KMS-11 (cell line): Measurements from ENCODE around the gene RIN3.

Source experiments
- H2AFZ ChIP-seq: fragments of 200-600 bp; sonication (generic); 2 replicates; pipeline ENCODE4 v1.6.1; 2016; ENCODE audit warnings: antibody characterized with exemption, mixed run types, low read depth
- H3K27ac ChIP-seq: fragments of 200-600 bp; sonication (generic); 2 replicates; pipeline ENCODE4 v1.6.1; 2016; ENCODE audit warnings: mild to moderate bottlenecking, mixed run types
- H3K27me3 ChIP-seq: fragments of 200-600 bp; sonication (generic); 2 replicates; pipeline ENCODE4 v1.6.1; 2017; ENCODE audit warnings: mild to moderate bottlenecking, low read depth, mixed run types, moderate library complexity; ENCODE audit not compliant: insufficient read depth
- H3K36me3 ChIP-seq: fragments of 200-600 bp; sonication (generic); 2 replicates; pipeline ENCODE4 v1.6.1; 2017; ENCODE audit warnings: mild to moderate bottlenecking, mixed run types; ENCODE audit not compliant: insufficient read depth
- H3K4me1 ChIP-seq: fragments of 200-600 bp; sonication (generic); 2 replicates; pipeline ENCODE4 v1.6.1; 2016; ENCODE audit warnings: mild to moderate bottlenecking, low read depth, mixed run types; ENCODE audit not compliant: poor library complexity, severe bottlenecking
- H3K4me2 ChIP-seq: fragments of 200-600 bp; sonication (generic); 2 replicates; pipeline ENCODE4 v1.7.0; 2016; ENCODE audit warnings: mild to moderate bottlenecking, mixed run types
- H3K4me3 ChIP-seq: fragments of 200-600 bp; sonication (generic); IDR thresholded peaks from 2 replicates; pipeline ENCODE4 v1.6.1; 2017; ENCODE audit warnings: low read depth, low read length, mixed read lengths; ENCODE audit not compliant: insufficient read depth
- H3K79me2 ChIP-seq: fragments of 200-600 bp; sonication (generic); 2 replicates; pipeline ENCODE4 v1.6.1; 2016; ENCODE audit warnings: low read depth, mixed run types; ENCODE audit not compliant: insufficient read depth
- H3K9ac ChIP-seq: fragments of 200-600 bp; sonication (generic); 2 replicates; pipeline ENCODE4 v1.6.1; 2016; ENCODE audit warnings: mild to moderate bottlenecking, mixed run types
- H4K20me1 ChIP-seq: fragments of 200-600 bp; sonication (generic); 2 replicates; pipeline ENCODE4 v1.6.1; 2016; ENCODE audit warnings: mild to moderate bottlenecking, mixed run types; ENCODE audit not compliant: insufficient read depth
- TF ChIP-seq, protein P1 (sequence below): fragments of 200-600 bp; sonication (generic); conservative IDR thresholded peaks from 2 replicates; pipeline ENCODE4 v1.6.1; 2017; ENCODE audit warnings: low read depth, mild to moderate bottlenecking, antibody characterized with exemption, low read length, moderate library complexity, mixed read lengths

RIN3 gene

DNA sequence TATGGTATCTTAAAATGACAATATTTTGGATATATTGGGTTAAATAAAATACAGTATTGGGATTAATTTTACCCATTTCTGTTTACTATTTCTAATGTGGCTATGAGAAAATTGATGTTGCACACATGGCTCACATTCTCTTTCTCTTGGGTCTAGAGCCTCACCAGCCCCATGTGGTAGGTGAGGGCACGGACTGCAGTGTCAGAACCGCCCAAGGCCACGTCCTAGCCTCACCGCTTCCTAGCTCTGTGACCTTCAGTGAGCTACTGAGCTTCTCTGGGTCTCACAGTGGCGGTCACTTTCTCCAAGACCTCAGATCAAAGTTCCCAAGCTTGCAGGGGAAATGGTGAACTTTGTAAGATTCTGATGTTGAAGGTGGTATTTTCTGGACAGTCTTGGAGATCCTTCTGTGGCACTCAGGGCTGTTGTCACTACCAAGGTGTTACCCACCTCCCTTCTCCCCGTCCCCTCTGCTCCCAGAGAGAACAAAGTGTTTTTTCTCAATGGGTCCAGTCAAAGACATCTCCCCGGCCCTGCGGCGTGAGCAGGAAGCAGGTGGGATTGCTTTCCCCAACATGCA lies 87.6 kb downstream of the RIN3 start:
- Histone ChIP-seq H3K9ac (no peak overlapping the region), H4K20me1 (no peaks in the 10 kb centered on the region), H3K27me3 (no peaks in the 10 kb centered on the region), H3K79me2 (no peaks in the 10 kb centered on the region), H2AFZ (no peak overlapping the region), H3K4me1 (no peaks in the 10 kb centered on the region), H3K4me3 (no peak overlapping the region), H3K4me2 (no peak overlapping the region), H3K27ac (no peak overlapping the region), H3K36me3 (no peaks in the 10 kb centered on the region)
- TF ChIP-seq, protein P1, sequence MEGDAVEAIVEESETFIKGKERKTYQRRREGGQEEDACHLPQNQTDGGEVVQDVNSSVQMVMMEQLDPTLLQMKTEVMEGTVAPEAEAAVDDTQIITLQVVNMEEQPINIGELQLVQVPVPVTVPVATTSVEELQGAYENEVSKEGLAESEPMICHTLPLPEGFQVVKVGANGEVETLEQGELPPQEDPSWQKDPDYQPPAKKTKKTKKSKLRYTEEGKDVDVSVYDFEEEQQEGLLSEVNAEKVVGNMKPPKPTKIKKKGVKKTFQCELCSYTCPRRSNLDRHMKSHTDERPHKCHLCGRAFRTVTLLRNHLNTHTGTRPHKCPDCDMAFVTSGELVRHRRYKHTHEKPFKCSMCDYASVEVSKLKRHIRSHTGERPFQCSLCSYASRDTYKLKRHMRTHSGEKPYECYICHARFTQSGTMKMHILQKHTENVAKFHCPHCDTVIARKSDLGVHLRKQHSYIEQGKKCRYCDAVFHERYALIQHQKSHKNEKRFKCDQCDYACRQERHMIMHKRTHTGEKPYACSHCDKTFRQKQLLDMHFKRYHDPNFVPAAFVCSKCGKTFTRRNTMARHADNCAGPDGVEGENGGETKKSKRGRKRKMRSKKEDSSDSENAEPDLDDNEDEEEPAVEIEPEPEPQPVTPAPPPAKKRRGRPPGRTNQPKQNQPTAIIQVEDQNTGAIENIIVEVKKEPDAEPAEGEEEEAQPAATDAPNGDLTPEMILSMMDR = no peak

DNA sequence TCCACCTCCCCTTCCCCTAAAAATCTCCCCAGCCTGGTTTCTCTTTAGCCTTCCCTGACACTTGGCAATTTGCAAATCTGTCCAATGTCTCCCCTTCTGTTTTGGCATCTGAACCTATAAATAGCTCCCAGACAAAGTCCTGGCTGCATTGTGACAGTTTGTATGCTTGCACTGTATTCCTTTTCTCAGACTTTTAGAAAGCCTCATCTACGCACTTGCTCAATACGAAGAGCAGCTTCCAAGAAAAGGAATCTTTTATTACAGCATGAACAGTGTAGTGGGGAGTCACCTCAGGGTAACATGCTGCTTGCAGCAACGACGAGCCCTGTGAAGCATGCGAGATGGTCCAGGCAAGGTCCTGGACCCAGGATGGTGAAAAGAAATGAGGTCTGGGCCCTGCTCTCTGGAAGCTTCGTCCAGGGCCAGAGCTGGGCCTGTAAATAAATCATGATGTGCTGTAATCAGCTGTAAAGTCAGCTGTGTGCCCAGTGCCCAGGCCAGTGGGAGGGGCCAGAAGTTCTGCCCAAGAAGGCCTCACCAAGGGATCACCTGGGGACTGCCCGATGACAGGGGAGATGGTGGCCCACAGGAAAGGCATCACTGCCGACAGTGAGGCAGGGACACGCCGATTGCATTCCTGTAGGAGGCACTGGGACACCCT lies 88.3 kb downstream of the RIN3 start:
- Histone ChIP-seq H3K4me2 (no peak overlapping the region), H2AFZ (no peak overlapping the region), H3K27ac (no peak overlapping the region), H4K20me1 (no peaks in the 10 kb centered on the region), H3K27me3 (no peaks in the 10 kb centered on the region), H3K9ac (no peak overlapping the region), H3K36me3 (no peaks in the 10 kb centered on the region), H3K79me2 (no peaks in the 10 kb centered on the region), H3K4me3 (no peak overlapping the region), H3K4me1 (no peaks in the 10 kb centered on the region)
- TF ChIP-seq, protein P1 = no peak

DNA sequence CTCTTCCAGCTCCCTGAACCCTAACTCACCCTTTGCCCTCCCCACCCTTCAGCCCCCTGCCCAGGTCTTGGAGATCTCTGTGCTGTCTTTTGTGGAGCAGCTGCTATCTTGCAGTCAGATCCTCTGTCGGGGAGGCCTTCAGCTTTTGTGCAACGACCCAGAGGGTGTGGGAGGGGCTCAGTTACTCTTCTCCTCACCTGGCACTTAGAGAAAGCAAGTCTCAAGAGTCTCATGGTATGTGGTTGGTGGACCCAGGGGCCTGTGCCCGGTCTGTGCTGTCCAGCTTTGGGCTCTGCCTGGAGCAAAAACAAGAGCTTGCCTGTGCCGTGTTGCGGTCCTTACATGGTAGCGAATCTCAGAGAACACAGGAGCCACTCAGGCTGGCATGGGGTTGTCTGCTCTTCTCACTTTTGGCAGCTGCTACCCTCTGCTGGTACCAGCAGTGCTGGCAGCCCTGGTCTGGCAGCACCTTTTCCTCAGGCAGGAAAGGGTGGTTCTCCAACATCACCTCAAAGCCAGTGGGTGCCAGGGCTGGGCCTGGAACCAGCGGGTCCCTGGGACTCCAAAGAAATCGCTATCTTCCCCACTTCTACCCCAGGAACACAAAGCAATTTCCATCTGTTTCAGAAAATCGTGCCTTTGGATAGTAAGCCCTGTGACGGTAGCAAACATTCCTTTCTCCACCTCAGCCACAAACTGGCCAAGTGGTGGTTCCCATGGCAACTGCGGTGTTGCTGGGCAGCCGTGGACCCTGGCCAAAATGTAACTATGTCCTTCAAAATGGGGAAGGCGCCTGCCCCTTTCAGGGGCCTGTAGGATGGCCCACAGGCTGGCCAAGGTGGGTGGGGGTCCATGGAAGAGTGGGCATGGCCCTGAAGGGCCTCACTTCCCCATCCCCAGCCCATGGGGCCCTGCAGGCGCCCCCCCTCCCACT lies 90.0 kb downstream of the RIN3 start:
- Histone ChIP-seq H3K27ac (no peak overlapping the region), H3K27me3 (no peaks in the 10 kb centered on the region), H3K4me2 (no peak overlapping the region)

DNA sequence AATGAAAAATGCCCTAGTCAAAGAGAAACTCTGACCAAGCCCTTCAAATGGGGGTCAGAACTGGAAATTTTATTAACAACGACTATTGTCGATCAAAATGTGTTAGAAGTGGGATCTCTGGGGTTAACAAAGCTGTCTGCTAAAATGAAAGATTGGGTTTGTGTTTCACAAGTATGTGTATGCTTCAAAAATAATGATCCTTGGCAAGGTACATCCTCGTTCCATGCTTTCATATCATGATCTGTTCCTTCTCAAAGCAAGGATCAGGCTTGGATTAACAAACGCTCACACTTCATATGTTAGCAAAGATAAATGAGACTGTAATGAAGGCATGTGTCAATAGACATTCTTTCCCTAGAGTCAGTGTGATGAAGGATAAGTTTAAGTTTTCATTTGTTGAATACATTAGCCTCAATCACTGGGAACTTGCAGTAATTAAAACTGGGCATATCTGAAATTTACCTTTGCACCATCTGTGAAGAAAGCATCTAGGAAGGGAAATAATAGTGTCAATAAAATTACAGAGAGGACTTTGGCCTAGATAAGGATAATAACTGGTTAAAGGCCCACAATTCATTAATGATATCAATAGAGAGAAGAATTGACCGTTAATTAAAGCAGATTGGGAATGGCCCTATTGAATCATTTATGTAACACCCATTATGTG lies 91.8 kb downstream of the RIN3 start:
- Histone ChIP-seq H3K4me3 (no peak overlapping the region), H3K9ac (no peak overlapping the region), H4K20me1 (no peaks in the 10 kb centered on the region), H3K27me3 (no peaks in the 10 kb centered on the region), H3K4me1 (no peaks in the 10 kb centered on the region), H2AFZ (no peak overlapping the region), H3K27ac (no peak overlapping the region), H3K4me2 (no peak overlapping the region), H3K79me2 (no peaks in the 10 kb centered on the region), H3K36me3 (no peaks in the 10 kb centered on the region)
- TF ChIP-seq, protein P1 = no peak

More for the DNA sequence above, 90.0 kb downstream of the RIN3 start:
- Histone ChIP-seq H2AFZ (no peak overlapping the region), H3K4me1 (no peaks in the 10 kb centered on the region), H3K36me3 (no peaks in the 10 kb centered on the region), H3K9ac (no peak overlapping the region), H3K79me2 (no peaks in the 10 kb centered on the region), H4K20me1 (no peaks in the 10 kb centered on the region), H3K4me3 (no peak overlapping the region)
- TF ChIP-seq, protein P1 = no peak
